ENCODE data around the gene C2orf80. TPM values are rescaled to one million over a fixed set of nuclear protein-coding genes. Genes with fewer than 3 reads are reported as not detected.

The C2orf80 gene
- total RNA-seq (not detected), polyA plus RNA-seq (ENCODE audit: insufficient read depth, low read depth, low replicate concordance) (not detected)
- long read RNA-seq, donor 1 = 0 reads
- long read RNA-seq, donor 2 = 0 reads
- long read RNA-seq, donor 3 = 0 reads
- long read RNA-seq, donor 4 = 0 reads
- long read RNA-seq, donor 5 = 0 reads
- long read RNA-seq, donor 6 = 0 reads
- long read RNA-seq, donor 7 = 0 reads
- long read RNA-seq, donor 8 = 0 reads
- long read RNA-seq, donor 9 = 0 reads
- long read RNA-seq, donor 10 = 0 reads

- DNase-seq (peak in 2 of 5 donors; percentile 24 to 32), FAIRE-seq (no peak)
- H3K4me1 ChIP-seq (ENCODE audit: control insufficient read depth in 2 of 3, insufficient read depth in 2 of 3, low read depth in 1 of 3, low read length in 3 of 3) = no peaks in the 10 kb centered on the region
- H3K9me3 ChIP-seq (ENCODE audit: control insufficient read depth in 2 of 3, insufficient read depth in 1 of 3, low read length in 3 of 3) = no peaks in the 10 kb centered on the region
- no peaks in the 10 kb centered on the region for H3K27me3 ChIP-seq (ENCODE audit: control insufficient read depth, insufficient read depth, low read length)
- no peak within 1 kb of the TSS for H3K9ac ChIP-seq (ENCODE audit: low read length in 3 of 3)
- intact Hi-C loops (cut with DNase I) = no loop called here
- TF ChIP-seq, protein P1, sequence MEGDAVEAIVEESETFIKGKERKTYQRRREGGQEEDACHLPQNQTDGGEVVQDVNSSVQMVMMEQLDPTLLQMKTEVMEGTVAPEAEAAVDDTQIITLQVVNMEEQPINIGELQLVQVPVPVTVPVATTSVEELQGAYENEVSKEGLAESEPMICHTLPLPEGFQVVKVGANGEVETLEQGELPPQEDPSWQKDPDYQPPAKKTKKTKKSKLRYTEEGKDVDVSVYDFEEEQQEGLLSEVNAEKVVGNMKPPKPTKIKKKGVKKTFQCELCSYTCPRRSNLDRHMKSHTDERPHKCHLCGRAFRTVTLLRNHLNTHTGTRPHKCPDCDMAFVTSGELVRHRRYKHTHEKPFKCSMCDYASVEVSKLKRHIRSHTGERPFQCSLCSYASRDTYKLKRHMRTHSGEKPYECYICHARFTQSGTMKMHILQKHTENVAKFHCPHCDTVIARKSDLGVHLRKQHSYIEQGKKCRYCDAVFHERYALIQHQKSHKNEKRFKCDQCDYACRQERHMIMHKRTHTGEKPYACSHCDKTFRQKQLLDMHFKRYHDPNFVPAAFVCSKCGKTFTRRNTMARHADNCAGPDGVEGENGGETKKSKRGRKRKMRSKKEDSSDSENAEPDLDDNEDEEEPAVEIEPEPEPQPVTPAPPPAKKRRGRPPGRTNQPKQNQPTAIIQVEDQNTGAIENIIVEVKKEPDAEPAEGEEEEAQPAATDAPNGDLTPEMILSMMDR (IDR thresholded peaks at IDR 0.05; ENCODE audit: borderline replicate concordance, extremely low read depth, insufficient read depth) = no peak
- H3K4me3 ChIP-seq (ENCODE audit: low read length in 3 of 3) = no peak within 1 kb of the TSS
- no peak within 1 kb of the TSS for H3K27ac ChIP-seq (ENCODE audit: low read depth in 2 of 2, low read length in 2 of 2)
- no peaks in the 10 kb centered on the region for H3K36me3 ChIP-seq (ENCODE audit: control insufficient read depth in 2 of 3, insufficient read depth in 3 of 3, low read length in 3 of 3)
Measured at GRCh38 chr2:208189810-208190503, at the start of gene C2orf80. TSS of gene C2orf80 (minus strand) at chr2:208190030. CDS start at chr2:208186986, 3,044 bp downstream.

DNA sequence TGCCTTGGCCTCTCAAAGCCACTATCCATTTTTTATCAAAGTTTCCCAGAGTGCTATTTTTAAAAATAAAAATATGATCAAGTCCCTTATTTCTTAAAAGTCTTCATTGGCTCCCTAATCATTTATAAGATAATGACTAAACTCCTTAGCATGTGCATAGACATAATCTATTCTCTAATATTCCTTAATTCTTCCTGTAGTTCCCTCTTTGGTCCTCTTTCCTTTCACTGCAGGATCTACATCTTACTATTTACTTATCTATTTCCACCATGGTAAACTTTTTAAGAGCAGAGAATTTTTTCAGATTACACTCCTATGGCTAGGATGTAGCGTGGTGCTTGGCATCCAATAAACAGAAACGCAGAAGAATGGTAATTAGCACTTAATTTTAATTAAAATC lies 46.0 kb upstream of the C2orf80 start:
- peaks cover 4 to 25% (median 7%) of the 10 kb centered on the region in 3 donors for H3K36me3 ChIP-seq (ENCODE audit: control insufficient read depth in 2 of 3, insufficient read depth in 3 of 3, low read length in 3 of 3)
- TF ChIP-seq, protein P1 (IDR thresholded peaks at IDR 0.05; ENCODE audit: borderline replicate concordance, extremely low read depth, insufficient read depth) = no peak
- FAIRE-seq = no peak

DNA sequence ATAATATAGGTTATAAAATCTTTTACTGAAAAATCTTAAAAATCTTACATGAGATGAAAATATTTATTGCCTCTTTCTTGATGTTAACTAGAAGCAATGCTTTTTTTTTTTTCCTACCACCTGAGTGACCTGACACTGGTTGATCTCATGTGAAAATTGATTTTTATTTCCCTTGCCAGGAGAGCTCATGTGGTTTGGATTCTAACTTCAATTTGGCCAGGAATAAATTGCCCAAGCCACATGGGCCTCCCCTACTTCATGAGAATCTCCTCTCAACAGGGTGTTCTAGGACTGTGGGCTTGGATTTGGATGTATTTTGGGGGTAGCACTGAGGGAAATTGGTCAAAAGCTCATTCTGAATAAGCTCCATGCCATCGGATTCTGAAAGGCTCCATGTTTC lies 45.0 kb upstream of the C2orf80 start:
- FAIRE-seq = no peak
- intact Hi-C loops (cut with DNase I) = no loop called here

More for the DNA sequence above, 46.0 kb upstream of the C2orf80 start:
- Histone ChIP-seq H3K27me3 (ENCODE audit: control insufficient read depth, insufficient read depth, low read length) (no peaks in the 10 kb centered on the region), H3K4me1 (ENCODE audit: control insufficient read depth in 2 of 3, insufficient read depth in 2 of 3, low read depth in 1 of 3, low read length in 3 of 3) (no peaks in the 10 kb centered on the region), H3K9me3 (ENCODE audit: control insufficient read depth in 2 of 3, insufficient read depth in 1 of 3, low read length in 3 of 3) (peaks cover 0 to 4% (median 0%) of the 10 kb centered on the region in 3 donors), H3K9ac (ENCODE audit: low read length in 3 of 3) (no peak overlapping the region), H3K4me3 (ENCODE audit: low read length in 3 of 3) (no peak overlapping the region), H3K27ac (ENCODE audit: low read depth in 2 of 2, low read length in 2 of 2) (no peak overlapping the region)
- DNase-seq = no peak
- intact Hi-C loops (cut with DNase I) = no loop called here

More for the DNA sequence above, 45.0 kb upstream of the C2orf80 start:
- Histone ChIP-seq H3K27me3 (ENCODE audit: control insufficient read depth, insufficient read depth, low read length) (no peaks in the 10 kb centered on the region), H3K9ac (ENCODE audit: low read length in 3 of 3) (no peak overlapping the region), H3K36me3 (ENCODE audit: control insufficient read depth in 2 of 3, insufficient read depth in 3 of 3, low read length in 3 of 3) (peaks cover 3 to 22% (median 4%) of the 10 kb centered on the region in 3 donors), H3K27ac (ENCODE audit: low read depth in 2 of 2, low read length in 2 of 2) (no peak overlapping the region), H3K9me3 (ENCODE audit: control insufficient read depth in 2 of 3, insufficient read depth in 1 of 3, low read length in 3 of 3) (peaks cover 0 to 4% (median 0%) of the 10 kb centered on the region in 3 donors), H3K4me3 (ENCODE audit: low read length in 3 of 3) (no peak overlapping the region), H3K4me1 (ENCODE audit: control insufficient read depth in 2 of 3, insufficient read depth in 2 of 3, low read depth in 1 of 3, low read length in 3 of 3) (no peaks in the 10 kb centered on the region)
- DNase-seq = no peak
- TF ChIP-seq, protein P1 (IDR thresholded peaks at IDR 0.05; ENCODE audit: borderline replicate concordance, extremely low read depth, insufficient read depth) = no peak
